Measurements from ENCODE around the gene MTR.

- TF ChIP-seq CTCF (IDR thresholded peaks at IDR 0.05; ENCODE audit: low read depth, low read length) (no peak), EZH2phosphoT487 (IDR thresholded peaks at IDR 0.05; ENCODE audit: low read depth) (no peak)
Observed at GRCh38 chr1:236953151-236953700, 158.1 kb downstream of the MTR start.
